ENCODE data around the gene KCNB1. TPM values are rescaled to one million over a fixed set of nuclear protein-coding genes. Genes with fewer than 3 reads are reported as not detected.

The KCNB1 gene
- total and polyA plus RNA-seq, 4 donors = under 0.01 to 3.4 (median 1.4) TPM

DNA sequence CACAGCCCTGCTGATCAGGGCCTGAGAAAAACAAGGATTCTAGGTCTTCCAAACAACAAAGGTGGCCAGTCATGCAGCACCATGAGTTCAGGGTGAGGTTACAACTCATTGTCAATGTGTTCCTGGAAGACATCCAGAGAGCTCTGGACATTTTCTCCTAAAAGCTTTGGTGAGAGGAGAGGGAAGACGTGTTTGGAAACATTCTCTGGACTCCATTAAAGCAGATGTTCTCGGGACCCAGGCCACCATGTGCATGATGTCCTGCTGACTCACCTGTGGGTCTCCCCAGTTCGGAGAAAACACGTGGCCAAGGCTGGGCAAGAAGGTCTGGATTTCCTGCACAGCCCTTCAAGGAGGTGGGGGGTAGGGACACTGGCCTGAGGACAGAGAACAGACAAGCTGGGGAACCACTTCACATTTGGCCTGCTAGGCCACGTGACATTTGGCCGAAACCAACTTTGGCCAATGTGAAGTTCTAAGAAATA is 61.6 kb downstream of the KCNB1 start:
- peaks cover 0 to 9% (median 3%) of the 10 kb centered on the region in 4 donors for H3K4me1 ChIP-seq (ENCODE audit: control insufficient read depth in 4 of 4, insufficient read depth in 4 of 4, low read length in 3 of 4)
- no peaks in the 10 kb centered on the region for H3K9me3 ChIP-seq (ENCODE audit: control insufficient read depth in 4 of 4, low read length in 3 of 4)
- H3K4me3 ChIP-seq (ENCODE audit: low read depth in 1 of 3, low read length in 3 of 3) = no peak overlapping the region
- no peak for DNase-seq (ENCODE audit: low spot score)
- TF ChIP-seq, protein P1, sequence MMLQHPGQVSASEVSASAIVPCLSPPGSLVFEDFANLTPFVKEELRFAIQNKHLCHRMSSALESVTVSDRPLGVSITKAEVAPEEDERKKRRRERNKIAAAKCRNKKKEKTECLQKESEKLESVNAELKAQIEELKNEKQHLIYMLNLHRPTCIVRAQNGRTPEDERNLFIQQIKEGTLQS (IDR thresholded peaks at IDR 0.05) = no peak
- TF ChIP-seq TAF1 (conservative IDR thresholded peaks at IDR 0.05) = no peak
- no peak for TF ChIP-seq RXRA (IDR thresholded peaks at IDR 0.05)
- no peak for TF ChIP-seq JUND (IDR thresholded peaks at IDR 0.05)
- no peak for TF ChIP-seq FOXA2 (IDR thresholded peaks at IDR 0.05)
- TF ChIP-seq GABPA (IDR thresholded peaks at IDR 0.05 in 1 of 2, conservative IDR thresholded peaks at IDR 0.05 in 1 of 2) = no peak
- TF ChIP-seq, protein P2, sequence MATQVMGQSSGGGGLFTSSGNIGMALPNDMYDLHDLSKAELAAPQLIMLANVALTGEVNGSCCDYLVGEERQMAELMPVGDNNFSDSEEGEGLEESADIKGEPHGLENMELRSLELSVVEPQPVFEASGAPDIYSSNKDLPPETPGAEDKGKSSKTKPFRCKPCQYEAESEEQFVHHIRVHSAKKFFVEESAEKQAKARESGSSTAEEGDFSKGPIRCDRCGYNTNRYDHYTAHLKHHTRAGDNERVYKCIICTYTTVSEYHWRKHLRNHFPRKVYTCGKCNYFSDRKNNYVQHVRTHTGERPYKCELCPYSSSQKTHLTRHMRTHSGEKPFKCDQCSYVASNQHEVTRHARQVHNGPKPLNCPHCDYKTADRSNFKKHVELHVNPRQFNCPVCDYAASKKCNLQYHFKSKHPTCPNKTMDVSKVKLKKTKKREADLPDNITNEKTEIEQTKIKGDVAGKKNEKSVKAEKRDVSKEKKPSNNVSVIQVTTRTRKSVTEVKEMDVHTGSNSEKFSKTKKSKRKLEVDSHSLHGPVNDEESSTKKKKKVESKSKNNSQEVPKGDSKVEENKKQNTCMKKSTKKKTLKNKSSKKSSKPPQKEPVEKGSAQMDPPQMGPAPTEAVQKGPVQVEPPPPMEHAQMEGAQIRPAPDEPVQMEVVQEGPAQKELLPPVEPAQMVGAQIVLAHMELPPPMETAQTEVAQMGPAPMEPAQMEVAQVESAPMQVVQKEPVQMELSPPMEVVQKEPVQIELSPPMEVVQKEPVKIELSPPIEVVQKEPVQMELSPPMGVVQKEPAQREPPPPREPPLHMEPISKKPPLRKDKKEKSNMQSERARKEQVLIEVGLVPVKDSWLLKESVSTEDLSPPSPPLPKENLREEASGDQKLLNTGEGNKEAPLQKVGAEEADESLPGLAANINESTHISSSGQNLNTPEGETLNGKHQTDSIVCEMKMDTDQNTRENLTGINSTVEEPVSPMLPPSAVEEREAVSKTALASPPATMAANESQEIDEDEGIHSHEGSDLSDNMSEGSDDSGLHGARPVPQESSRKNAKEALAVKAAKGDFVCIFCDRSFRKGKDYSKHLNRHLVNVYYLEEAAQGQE (IDR thresholded peaks at IDR 0.05) = no peak
- no peak overlapping the region for H3K9ac ChIP-seq (ENCODE audit: low read depth in 1 of 2, low read length in 2 of 2)
- H3K36me3 ChIP-seq (ENCODE audit: control insufficient read depth in 4 of 4, insufficient read depth in 3 of 4, low read depth in 1 of 4, low read length in 3 of 4) = no peaks in the 10 kb centered on the region
- no peaks in the 10 kb centered on the region for H3K27me3 ChIP-seq (ENCODE audit: control insufficient read depth in 4 of 4, insufficient read depth in 4 of 4, low read length in 3 of 4)
- H3K27ac ChIP-seq (ENCODE audit: low read depth in 1 of 2, low read length in 2 of 2) = no peak overlapping the region
- 82% methylated on average over 6 of the region's 6 CpGs for WGBS

DNA sequence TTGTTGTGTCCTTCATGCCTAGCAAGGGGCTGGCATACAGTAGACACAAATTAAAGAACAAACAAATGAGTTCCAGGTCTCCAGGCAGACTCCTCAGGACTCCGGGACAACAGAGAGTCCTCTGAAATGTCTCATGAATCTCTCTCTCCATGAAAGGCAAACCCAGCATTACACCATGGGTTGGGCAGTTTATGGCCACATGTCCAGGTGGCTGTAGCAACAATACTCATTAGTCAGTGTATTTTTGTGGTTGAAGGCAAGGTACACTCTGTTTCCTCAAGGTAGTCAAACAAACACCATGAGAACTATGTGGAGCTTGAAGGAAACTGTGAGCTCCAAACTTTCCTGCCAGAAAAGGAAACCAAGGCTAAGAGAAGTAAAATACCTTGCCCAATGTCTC is 62.2 kb downstream of the KCNB1 start:
- DNase-seq (ENCODE audit: low spot score) = no peak
- no peak overlapping the region for H3K27ac ChIP-seq (ENCODE audit: low read depth in 1 of 2, low read length in 2 of 2)
- no peak overlapping the region for H3K9ac ChIP-seq (ENCODE audit: low read depth in 1 of 2, low read length in 2 of 2)
- H3K9me3 ChIP-seq (ENCODE audit: control insufficient read depth in 4 of 4, low read length in 3 of 4) = no peaks in the 10 kb centered on the region
- 85% methylated on average over 1 of the region's 1 CpG for WGBS
- H3K36me3 ChIP-seq (ENCODE audit: control insufficient read depth in 4 of 4, insufficient read depth in 3 of 4, low read depth in 1 of 4, low read length in 3 of 4) = no peaks in the 10 kb centered on the region
- H3K4me3 ChIP-seq (ENCODE audit: low read depth in 1 of 3, low read length in 3 of 3) = no peak overlapping the region
- H3K27me3 ChIP-seq (ENCODE audit: control insufficient read depth in 4 of 4, insufficient read depth in 4 of 4, low read length in 3 of 4) = no peaks in the 10 kb centered on the region
- TF ChIP-seq FOXA1 (IDR thresholded peaks at IDR 0.05) (no peak), TAF1 (conservative IDR thresholded peaks at IDR 0.05) (no peak), NR2F2 (IDR thresholded peaks at IDR 0.05) (no peak), RAD21 (IDR thresholded peaks at IDR 0.05) (no peak), FOXA2 (IDR thresholded peaks at IDR 0.05) (no peak), EGR1 (IDR thresholded peaks at IDR 0.05; ENCODE audit: low read depth in 2 of 2) (no peak), HNF4A (conservative IDR thresholded peaks at IDR 0.05) (no peak), RXRA (IDR thresholded peaks at IDR 0.05) (no peak), GABPA (IDR thresholded peaks at IDR 0.05 in 1 of 2, conservative IDR thresholded peaks at IDR 0.05 in 1 of 2) (no peak)
- TF ChIP-seq, protein P2 (IDR thresholded peaks at IDR 0.05) = no peak
- TF ChIP-seq, protein P3, sequence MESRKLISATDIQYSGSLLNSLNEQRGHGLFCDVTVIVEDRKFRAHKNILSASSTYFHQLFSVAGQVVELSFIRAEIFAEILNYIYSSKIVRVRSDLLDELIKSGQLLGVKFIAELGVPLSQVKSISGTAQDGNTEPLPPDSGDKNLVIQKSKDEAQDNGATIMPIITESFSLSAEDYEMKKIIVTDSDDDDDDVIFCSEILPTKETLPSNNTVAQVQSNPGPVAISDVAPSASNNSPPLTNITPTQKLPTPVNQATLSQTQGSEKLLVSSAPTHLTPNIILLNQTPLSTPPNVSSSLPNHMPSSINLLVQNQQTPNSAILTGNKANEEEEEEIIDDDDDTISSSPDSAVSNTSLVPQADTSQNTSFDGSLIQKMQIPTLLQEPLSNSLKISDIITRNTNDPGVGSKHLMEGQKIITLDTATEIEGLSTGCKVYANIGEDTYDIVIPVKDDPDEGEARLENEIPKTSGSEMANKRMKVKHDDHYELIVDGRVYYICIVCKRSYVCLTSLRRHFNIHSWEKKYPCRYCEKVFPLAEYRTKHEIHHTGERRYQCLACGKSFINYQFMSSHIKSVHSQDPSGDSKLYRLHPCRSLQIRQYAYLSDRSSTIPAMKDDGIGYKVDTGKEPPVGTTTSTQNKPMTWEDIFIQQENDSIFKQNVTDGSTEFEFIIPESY (IDR thresholded peaks at IDR 0.05) = no peak
- TF ChIP-seq, protein P1 (IDR thresholded peaks at IDR 0.05) = no peak
- TF ChIP-seq, protein P4, sequence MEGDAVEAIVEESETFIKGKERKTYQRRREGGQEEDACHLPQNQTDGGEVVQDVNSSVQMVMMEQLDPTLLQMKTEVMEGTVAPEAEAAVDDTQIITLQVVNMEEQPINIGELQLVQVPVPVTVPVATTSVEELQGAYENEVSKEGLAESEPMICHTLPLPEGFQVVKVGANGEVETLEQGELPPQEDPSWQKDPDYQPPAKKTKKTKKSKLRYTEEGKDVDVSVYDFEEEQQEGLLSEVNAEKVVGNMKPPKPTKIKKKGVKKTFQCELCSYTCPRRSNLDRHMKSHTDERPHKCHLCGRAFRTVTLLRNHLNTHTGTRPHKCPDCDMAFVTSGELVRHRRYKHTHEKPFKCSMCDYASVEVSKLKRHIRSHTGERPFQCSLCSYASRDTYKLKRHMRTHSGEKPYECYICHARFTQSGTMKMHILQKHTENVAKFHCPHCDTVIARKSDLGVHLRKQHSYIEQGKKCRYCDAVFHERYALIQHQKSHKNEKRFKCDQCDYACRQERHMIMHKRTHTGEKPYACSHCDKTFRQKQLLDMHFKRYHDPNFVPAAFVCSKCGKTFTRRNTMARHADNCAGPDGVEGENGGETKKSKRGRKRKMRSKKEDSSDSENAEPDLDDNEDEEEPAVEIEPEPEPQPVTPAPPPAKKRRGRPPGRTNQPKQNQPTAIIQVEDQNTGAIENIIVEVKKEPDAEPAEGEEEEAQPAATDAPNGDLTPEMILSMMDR (IDR thresholded peaks at IDR 0.05; ENCODE audit: low read depth, low read length, missing input control) = no peak
- H3K4me1 ChIP-seq (ENCODE audit: control insufficient read depth in 4 of 4, insufficient read depth in 4 of 4, low read length in 3 of 4) = peaks cover 0 to 9% (median 3%) of the 10 kb centered on the region in 4 donors
